HEK293T (cell line): ENCODE results near the gene FN1.

Source experiments
- CTCF ChIA-PET: fragments of 350-600 bp; formaldehyde crosslinking; extraction: SDS; loops from one replicate; lab custom pipeline; 2021; ENCODE audit warnings: antibody characterized with exemption, inconsistent platforms; lab: Yijun Ruan, JAX
- POLR2A ChIA-PET: fragments of 350-600 bp; formaldehyde crosslinking; extraction: SDS; loops from one replicate; lab custom pipeline; 2020; ENCODE audit warnings: antibody characterized with exemption, inconsistent platforms; lab: Yijun Ruan, JAX
- DNase-seq: peaks from one replicate; pipeline ENCODE4 v3.0.0; 2012; ENCODE audit warnings: mixed read lengths; ENCODE audit errors: extremely low spot score
- ARNT ChIP-seq: fragments of 450-650 bp; IDR thresholded peaks from 2 replicates; pipeline ENCODE4 v1.6.1; 2017; ENCODE audit warnings: mild to moderate bottlenecking
- BHLHE40 ChIP-seq: fragments of 450-650 bp; IDR thresholded peaks from 2 replicates; pipeline ENCODE4 v1.6.1; 2016; ENCODE audit warnings: mild to moderate bottlenecking, moderate library complexity, borderline replicate concordance
- CTBP1 ChIP-seq: fragments of 450-650 bp; IDR thresholded peaks from 2 replicates; pipeline ENCODE4 v1.6.1; 2016; ENCODE audit warnings: borderline replicate concordance
- ELF4 ChIP-seq: fragments of 450-650 bp; IDR thresholded peaks from 2 replicates; pipeline ENCODE4 v1.6.1; 2017; ENCODE audit warnings: antibody characterized with exemption
- FOXA1 ChIP-seq: fragments of 450-650 bp; IDR thresholded peaks from 2 replicates; pipeline ENCODE4 v1.6.1; 2016; ENCODE audit warnings: mild to moderate bottlenecking
- FOXK2 ChIP-seq: fragments of 450-650 bp; IDR thresholded peaks from 2 replicates; pipeline ENCODE4 v1.6.1; 2016; ENCODE audit warnings: mild to moderate bottlenecking
- FOXM1 ChIP-seq: fragments of 450-650 bp; IDR thresholded peaks from 2 replicates; pipeline ENCODE4 v1.6.1; 2017; ENCODE audit warnings: mild to moderate bottlenecking, borderline replicate concordance
- HDGF ChIP-seq: fragments of 450-650 bp; IDR thresholded peaks from 2 replicates; pipeline ENCODE4 v1.6.1; 2017; ENCODE audit warnings: antibody characterized with exemption, borderline replicate concordance
- L3MBTL2 ChIP-seq: fragments of 450-650 bp; conservative IDR thresholded peaks from 2 replicates; pipeline ENCODE4 v1.6.1; 2016; ENCODE audit warnings: mild to moderate bottlenecking
- LEF1 ChIP-seq: fragments of 450-650 bp; IDR thresholded peaks from 2 replicates; pipeline ENCODE4 v1.6.1; 2017; ENCODE audit warnings: mild to moderate bottlenecking, borderline replicate concordance
- NFRKB ChIP-seq: fragments of 450-650 bp; IDR thresholded peaks from 2 replicates; pipeline ENCODE4 v1.6.1; 2016; ENCODE audit warnings: mild to moderate bottlenecking, moderate library complexity
- SP1 ChIP-seq: fragments of 450-650 bp; IDR thresholded peaks from 2 replicates; pipeline ENCODE4 v1.6.1; 2017
- SUZ12 ChIP-seq: fragments of 450-650 bp; IDR thresholded peaks from 2 replicates; pipeline ENCODE4 v1.6.1; 2016; ENCODE audit warnings: mild to moderate bottlenecking
- TARDBP ChIP-seq: fragments of 450-650 bp; IDR thresholded peaks from 2 replicates; pipeline ENCODE4 v1.6.1; 2016
- ZNF384 ChIP-seq: fragments of 450-650 bp; IDR thresholded peaks from 2 replicates; pipeline ENCODE4 v1.6.1; 2016
- TF ChIP-seq, protein P1 (sequence below): fragments of 450-650 bp; IDR thresholded peaks from 2 replicates; pipeline ENCODE4 v1.6.1; 2016

Gene FN1

DNA sequence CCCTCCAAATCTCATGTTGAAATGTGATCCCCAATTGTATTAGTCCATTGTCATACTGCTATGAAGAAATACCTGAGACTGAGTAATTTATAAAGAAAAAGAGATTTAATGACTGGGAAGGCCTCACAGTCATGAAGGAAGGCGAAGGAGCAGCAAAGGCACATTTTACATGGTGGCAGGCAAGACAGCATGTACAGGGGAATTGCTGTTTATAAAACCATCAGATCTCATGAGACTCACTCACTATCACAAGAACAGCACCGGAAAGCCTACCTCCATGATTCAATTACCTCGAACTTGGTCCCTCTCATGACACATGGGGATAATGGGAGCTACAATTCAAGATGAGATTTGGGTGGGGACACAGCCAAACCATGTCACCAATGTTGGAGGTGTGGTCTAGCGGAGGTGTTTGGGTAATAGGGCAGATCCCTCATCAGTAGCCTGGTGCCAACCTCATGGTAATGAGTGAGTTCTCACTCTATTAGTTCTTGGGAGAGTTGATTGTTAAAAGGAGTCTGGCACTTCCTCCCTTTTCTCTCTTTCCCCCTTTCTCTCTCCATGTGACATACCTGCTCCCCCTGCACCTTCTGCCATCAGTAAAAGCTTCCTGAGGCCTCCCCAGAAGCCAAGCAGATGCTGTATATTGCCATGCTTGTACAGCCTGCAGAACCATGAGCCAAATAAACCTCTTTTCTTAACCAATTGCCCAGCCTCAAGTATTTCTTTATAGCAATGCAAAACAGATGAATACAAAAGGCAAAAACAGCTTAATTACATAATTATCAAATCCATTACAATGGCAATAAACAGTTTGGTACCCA lies 14.5 kb upstream of the FN1 start:
- no peak for DNase-seq
- ChIA-PET POLR2A (no interaction called here), CTCF (no interaction called here)
- TF ChIP-seq FOXM1 (no peak), CTBP1 (no peak), FOXA1 (no peak), TARDBP (no peak), HDGF (no peak), BHLHE40 (no peak), ARNT (no peak), SUZ12 (no peak), LEF1 (no peak), ELF4 (no peak)

DNA sequence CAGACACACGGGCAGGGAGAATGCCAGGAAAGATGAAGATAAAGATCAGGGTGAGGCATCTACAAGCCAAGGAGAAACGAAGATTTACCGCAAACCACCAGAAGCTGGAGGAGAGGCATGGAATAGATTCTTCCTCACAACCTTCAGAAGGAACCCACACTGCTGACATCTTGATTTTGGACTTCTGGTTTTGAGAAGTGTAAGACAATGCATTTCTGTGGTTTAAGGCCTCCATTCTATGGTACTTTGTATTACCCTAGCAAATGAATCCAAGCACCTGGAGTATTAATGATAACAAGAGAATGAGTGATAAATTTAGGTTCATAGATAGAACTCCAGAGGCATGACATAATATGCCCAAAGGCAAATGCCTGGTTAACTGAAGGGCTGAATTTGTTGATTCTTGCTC lies 11.8 kb upstream of the FN1 start:
- no peak for TF ChIP-seq CTBP1
- no peak for TF ChIP-seq NFRKB
- TF ChIP-seq, protein P1, sequence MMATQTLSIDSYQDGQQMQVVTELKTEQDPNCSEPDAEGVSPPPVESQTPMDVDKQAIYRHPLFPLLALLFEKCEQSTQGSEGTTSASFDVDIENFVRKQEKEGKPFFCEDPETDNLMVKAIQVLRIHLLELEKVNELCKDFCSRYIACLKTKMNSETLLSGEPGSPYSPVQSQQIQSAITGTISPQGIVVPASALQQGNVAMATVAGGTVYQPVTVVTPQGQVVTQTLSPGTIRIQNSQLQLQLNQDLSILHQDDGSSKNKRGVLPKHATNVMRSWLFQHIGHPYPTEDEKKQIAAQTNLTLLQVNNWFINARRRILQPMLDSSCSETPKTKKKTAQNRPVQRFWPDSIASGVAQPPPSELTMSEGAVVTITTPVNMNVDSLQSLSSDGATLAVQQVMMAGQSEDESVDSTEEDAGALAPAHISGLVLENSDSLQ = no peak
- TF ChIP-seq SP1 = no peak
- no peak for TF ChIP-seq TARDBP
- TF ChIP-seq BHLHE40 = no peak
- TF ChIP-seq LEF1 = no peak
- TF ChIP-seq SUZ12 = no peak
- no peak for TF ChIP-seq L3MBTL2
- no peak for TF ChIP-seq FOXA1
- CTCF ChIA-PET = no interaction called here
- no peak for DNase-seq
- POLR2A ChIA-PET = no interaction called here

DNA sequence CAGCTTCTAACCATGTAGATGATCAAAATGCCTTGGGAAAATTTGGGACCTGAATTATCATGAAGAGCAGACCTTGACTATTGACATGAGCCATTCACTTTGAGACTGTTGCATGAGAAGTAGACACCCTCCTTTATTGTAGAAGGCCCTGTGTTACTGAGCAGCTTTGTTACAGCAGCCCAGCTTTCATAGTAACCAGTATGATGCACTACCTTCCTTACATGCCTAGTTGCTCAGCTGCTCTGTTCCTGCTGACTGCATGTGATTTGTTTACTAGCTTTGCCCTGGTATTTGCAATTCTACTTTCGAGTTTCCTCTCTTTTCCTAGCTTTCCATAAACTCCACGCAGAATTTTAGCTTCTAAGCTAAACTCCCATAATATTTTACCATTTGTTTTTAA lies 11.2 kb upstream of the FN1 start:
- no peak for DNase-seq
- TF ChIP-seq SP1 = no peak
- TF ChIP-seq SUZ12 = no peak
- no peak for TF ChIP-seq ARNT
- ChIA-PET CTCF (no interaction called here), POLR2A (no interaction called here)

DNA sequence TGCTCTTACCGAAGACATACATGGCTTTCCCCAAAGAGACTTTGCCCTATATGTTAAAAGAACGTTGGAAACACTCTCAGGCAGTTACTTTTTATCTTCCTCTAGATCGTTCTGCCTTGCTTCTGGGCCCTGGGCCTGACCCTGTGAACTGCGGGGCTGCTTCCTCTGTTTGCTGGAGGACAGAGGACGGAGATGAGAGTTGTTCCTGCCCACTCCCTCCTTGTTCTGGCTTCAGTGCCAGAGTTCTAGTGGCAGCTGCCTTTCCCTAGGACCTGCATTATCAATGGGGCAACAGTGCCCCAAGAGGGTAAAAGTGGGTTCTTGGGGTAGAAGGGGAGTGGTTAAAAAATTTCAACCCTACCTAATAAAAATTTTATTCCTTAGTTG lies 6.5 kb upstream of the FN1 start:
- TF ChIP-seq NFRKB = no peak
- TF ChIP-seq ELF4 = no peak
- TF ChIP-seq ZNF384 = no peak
- no peak for TF ChIP-seq BHLHE40
- TF ChIP-seq FOXK2 = no peak
- TF ChIP-seq HDGF = no peak
- no peak for TF ChIP-seq ARNT
- TF ChIP-seq FOXA1 = no peak
- TF ChIP-seq, protein P1 = no peak
- no peak for TF ChIP-seq TARDBP
- no peak for TF ChIP-seq SP1
- no peak for TF ChIP-seq CTBP1
- TF ChIP-seq FOXM1 = no peak
- CTCF ChIA-PET = interaction anchor here (0.7 kb wide), 1 partner anchor 171 kb away, joined by 13 read pairs; no protein-coding TSS in a partner anchor
- POLR2A ChIA-PET = no interaction called here
- DNase-seq = no peak

DNA sequence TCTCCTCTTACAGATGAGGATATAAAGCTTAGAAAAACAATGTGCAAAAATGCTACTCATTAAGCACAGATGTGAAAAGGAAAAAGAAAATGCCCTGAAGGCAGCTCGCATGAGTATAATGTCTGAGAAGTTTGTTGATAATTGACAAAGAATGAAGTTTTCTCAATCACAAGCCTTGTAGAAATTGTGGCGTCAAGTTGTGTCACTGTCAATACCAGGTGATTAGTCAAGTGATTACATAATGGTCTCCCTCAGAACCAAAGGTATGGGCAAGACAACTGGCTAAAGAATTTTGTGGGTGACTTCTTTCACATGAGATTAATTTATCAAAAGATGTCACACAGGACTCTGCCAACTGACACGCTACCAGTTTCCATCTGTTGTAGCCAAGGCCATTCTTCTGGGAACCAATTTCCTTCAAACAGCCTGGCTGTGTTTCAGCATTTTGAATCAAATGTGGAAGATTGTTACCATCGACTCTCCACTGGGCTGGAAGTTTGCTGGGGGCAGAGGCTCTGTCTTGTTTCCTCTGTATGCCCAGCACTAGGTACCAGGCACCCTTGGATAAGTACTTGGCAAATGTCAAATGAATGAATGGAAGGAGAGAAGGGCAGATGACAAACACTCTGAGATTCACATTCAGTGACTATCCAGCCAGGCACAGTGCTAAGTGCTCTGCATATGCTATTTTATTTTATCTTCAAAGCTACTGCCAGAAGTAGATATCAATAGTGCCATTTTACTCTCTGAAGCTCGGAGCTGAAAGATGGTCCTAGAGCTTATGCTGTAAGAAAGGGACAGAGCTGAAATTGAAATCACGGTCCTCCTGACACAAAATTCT lies 5.9 kb upstream of the FN1 start:
- TF ChIP-seq BHLHE40 (no peak), LEF1 (no peak), TARDBP (no peak), NFRKB (no peak), FOXK2 (no peak), ELF4 (no peak), HDGF (no peak), FOXA1 (no peak), L3MBTL2 (no peak), SUZ12 (no peak), FOXM1 (no peak), CTBP1 (no peak), ARNT (no peak), SP1 (no peak), ZNF384 (no peak)
- TF ChIP-seq, protein P1 = no peak
- ChIA-PET CTCF (interaction anchor here (0.7 kb wide), 1 partner anchor 172 kb away, joined by 13 read pairs; no protein-coding TSS in a partner anchor), POLR2A (no interaction called here)
- no peak for DNase-seq

DNA sequence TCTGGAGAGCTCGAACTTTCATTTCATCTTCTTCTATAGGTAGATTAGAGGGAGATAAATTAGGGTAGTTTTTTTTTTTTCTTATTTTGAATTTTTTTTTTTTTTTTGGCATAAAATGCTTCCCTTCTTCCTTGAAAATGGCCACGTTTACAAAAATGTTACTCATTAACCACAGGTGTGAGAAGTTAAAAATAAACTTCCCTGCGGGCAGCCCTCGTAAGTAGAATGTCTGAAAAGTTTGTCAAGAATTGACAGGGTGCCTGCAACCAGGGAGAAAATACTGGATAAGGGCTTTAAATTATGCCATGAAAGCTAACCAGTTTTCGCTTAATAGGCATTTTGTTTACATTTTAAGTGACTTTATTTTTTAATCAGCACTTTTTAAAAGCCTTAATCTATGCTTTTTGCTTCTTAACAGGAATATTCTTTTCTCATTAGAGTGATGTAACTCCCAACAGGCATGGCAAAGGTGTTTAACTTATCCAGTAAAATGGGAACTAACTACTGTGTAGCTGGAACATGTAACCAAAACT lies 4.2 kb upstream of the FN1 start:
- DNase-seq = no peak
- ChIA-PET CTCF (interaction anchor here (1.0 kb wide), 1 partner anchor 388 kb away, joined by 3 read pairs; no protein-coding TSS in a partner anchor), POLR2A (no interaction called here)
- no peak for TF ChIP-seq SP1
- TF ChIP-seq NFRKB = no peak
- no peak for TF ChIP-seq LEF1
- no peak for TF ChIP-seq FOXK2
- no peak for TF ChIP-seq ZNF384
